GM21526 (cell line): Measurements from ENCODE around the gene RAB20.
"Not testable (repeated sequence)": the region's sequence is repeated elsewhere in the genome, so short reads cannot be mapped to it uniquely, and the experiment has no call there.

ENCODE experiments used
- ATAC-seq: cut with Tn5 transposase; IDR thresholded peaks from one replicate; pipeline ENCODE4 v1.9.1; 2021; ENCODE audit warnings: moderate library complexity; ENCODE audit not compliant: unreplicated experiment, low FRiP score

Gene RAB20

GRCh38 chr13:110495376-110495775 lies 66.1 kb downstream of the RAB20 start:
- no peak for ATAC-seq

GRCh38 chr13:110493613-110494012 lies 67.9 kb downstream of the RAB20 start:
- ATAC-seq: no peak

GRCh38 chr13:110492679-110493593 lies 68.6 kb downstream of the RAB20 start:
- no peak for ATAC-seq

- ATAC-seq: no peak
Observed at GRCh38 chr13:110491869-110492678, 69.4 kb downstream of the RAB20 start.

GRCh38 chr13:110490009-110490770 lies 71.3 kb downstream of the RAB20 start:
- ATAC-seq: no peak

GRCh38 chr13:110486880-110487279 lies 74.6 kb downstream of the RAB20 start:
- ATAC-seq: not testable (repeated sequence)

- no peak for ATAC-seq
Observed at GRCh38 chr13:110486061-110486715, 75.3 kb downstream of the RAB20 start.

- no peak for ATAC-seq
Observed at GRCh38 chr13:110485604-110486003, 75.9 kb downstream of the RAB20 start.

- ATAC-seq: no peak
Observed at GRCh38 chr13:110484290-110485048, 77.1 kb downstream of the RAB20 start.

GRCh38 chr13:110483386-110483968 lies 78.0 kb downstream of the RAB20 start:
- ATAC-seq: no peak

- no peak for ATAC-seq
Observed at GRCh38 chr13:110480161-110480560, 81.4 kb downstream of the RAB20 start.

- no peak for ATAC-seq
Observed at GRCh38 chr13:110479648-110480047, 81.9 kb downstream of the RAB20 start.

GRCh38 chr13:110479215-110479545 lies 82.3 kb downstream of the RAB20 start:
- ATAC-seq: no peak

- ATAC-seq: no peak
Observed at GRCh38 chr13:110478405-110479214, 82.9 kb downstream of the RAB20 start.

GRCh38 chr13:110477706-110478245 lies 83.7 kb downstream of the RAB20 start:
- ATAC-seq: no peak

GRCh38 chr13:110476220-110476617 lies 85.3 kb downstream of the RAB20 start:
- no peak for ATAC-seq

- ATAC-seq: no peak
Observed at GRCh38 chr13:110475550-110476219, 85.8 kb downstream of the RAB20 start.

GRCh38 chr13:110475117-110475516 lies 86.4 kb downstream of the RAB20 start:
- ATAC-seq: no peak
